HEK293 (cell line): Measurements from ENCODE around the gene RRP9.

Experiments used
- CTCF ChIA-PET: fragments of 350-600 bp; formaldehyde crosslinking; extraction: SDS; loops from one replicate; lab custom pipeline; 2021; ENCODE audit warnings: antibody characterized with exemption; lab: Yijun Ruan, JAX
- POLR2A ChIA-PET: fragments of 300-600 bp; formaldehyde crosslinking; extraction: SDS; loops from one replicate; lab custom pipeline; 2020; ENCODE audit warnings: antibody characterized with exemption, inconsistent platforms; lab: Yijun Ruan, JAX
- H3K27ac ChIP-seq: fragments of 200-500 bp; sonication (Bioruptor generic); 2 replicates; pipeline ENCODE4 v1.5.1; 2014; ENCODE audit warnings: low read depth, low read length, control low read depth, inconsistent platforms; ENCODE audit errors: extremely low read depth
- H3K36me3 ChIP-seq, 2 experiments: fragments of 200-500 bp in 1 of 2; sonication (Bioruptor generic) in 1 of 2; 1 replicate in 1 of 2; 2 replicates in 1 of 2; pipeline ENCODE4 v1.5.1; 2014 to 2017; ENCODE audit warnings: inconsistent platforms in 2 of 2, low read length in 2 of 2; ENCODE audit not compliant: control insufficient read depth in 2 of 2, insufficient read depth in 1 of 2
- H3K4me1 ChIP-seq: fragments of 200-500 bp; sonication (Bioruptor generic); 2 replicates; pipeline ENCODE4 v1.5.1; 2014; ENCODE audit warnings: mild to moderate bottlenecking, low read length, inconsistent platforms; ENCODE audit not compliant: control insufficient read depth, insufficient read depth
- H3K4me3 ChIP-seq: 2 replicates; pipeline ENCODE4 v1.5.1; 2011; ENCODE audit warnings: low read depth, mild to moderate bottlenecking, control low read depth, low read length, moderate library complexity
- H3K9me3 ChIP-seq: fragments of 200-500 bp; sonication (Bioruptor generic); 2 replicates; pipeline ENCODE4 v1.5.1; 2014; ENCODE audit warnings: low read depth, low read length, inconsistent platforms; ENCODE audit not compliant: control insufficient read depth, insufficient read depth
- AEBP2 ChIP-seq: fragments of 450-650 bp; formaldehyde crosslinking; IDR thresholded peaks from 2 replicates; pipeline ENCODE4 v1.5.1; 2016; ENCODE audit warnings: missing biosample characterization, missing genetic modification characterization, borderline replicate concordance
- GLIS1 ChIP-seq: fragments of 450-650 bp; formaldehyde crosslinking; IDR thresholded peaks from 2 replicates; pipeline ENCODE4 v1.5.1; 2016; ENCODE audit warnings: missing biosample characterization, missing genetic modification characterization
- PRDM10 ChIP-seq: fragments of 450-650 bp; formaldehyde crosslinking; IDR thresholded peaks from 2 replicates; pipeline ENCODE4 v1.5.1; 2016; ENCODE audit warnings: missing biosample characterization, missing genetic modification characterization
- PRDM4 ChIP-seq: fragments of 450-650 bp; formaldehyde crosslinking; IDR thresholded peaks from 2 replicates; pipeline ENCODE4 v1.5.1; 2017; ENCODE audit warnings: missing biosample characterization, missing genetic modification characterization
- SALL2 ChIP-seq: fragments of 450-650 bp; formaldehyde crosslinking; IDR thresholded peaks from 2 replicates; pipeline ENCODE4 v1.5.0; 2017; ENCODE audit warnings: missing biosample characterization, mild to moderate bottlenecking, missing genetic modification characterization, borderline replicate concordance
- SETDB1 ChIP-seq: IDR thresholded peaks from one replicate; pipeline ENCODE4 v1.6.1; 2017; ENCODE audit warnings: mild to moderate bottlenecking, low read length, moderate library complexity, mixed read lengths; ENCODE audit not compliant: insufficient read length
- ZBTB17 ChIP-seq: fragments of 450-650 bp; formaldehyde crosslinking; IDR thresholded peaks from 2 replicates; pipeline ENCODE4 v1.5.1; 2016; ENCODE audit warnings: missing biosample characterization, missing genetic modification characterization
- ZNF133 ChIP-seq: fragments of 450-650 bp; formaldehyde crosslinking; IDR thresholded peaks from 2 replicates; pipeline ENCODE4 v1.5.1; 2016; ENCODE audit warnings: missing biosample characterization, missing genetic modification characterization
- ZNF341 ChIP-seq: fragments of 450-650 bp; formaldehyde crosslinking; IDR thresholded peaks from 2 replicates; pipeline ENCODE4; 2016; ENCODE audit warnings: low read depth, missing biosample characterization, missing genetic modification characterization
- ZNF48 ChIP-seq: fragments of 450-650 bp; formaldehyde crosslinking; IDR thresholded peaks from 2 replicates; pipeline ENCODE4 v1.5.1; 2016; ENCODE audit warnings: missing biosample characterization, missing genetic modification characterization
- ZNF529 ChIP-seq: fragments of 450-650 bp; formaldehyde crosslinking; IDR thresholded peaks from 2 replicates; pipeline ENCODE4 v1.5.1; 2017; ENCODE audit warnings: missing genetic modification characterization, missing biosample characterization; ENCODE audit not compliant: insufficient replicate concordance
- ZNF837 ChIP-seq: fragments of 450-650 bp; formaldehyde crosslinking; IDR thresholded peaks from 2 replicates; pipeline ENCODE4 v1.5.1; 2016; ENCODE audit warnings: missing biosample characterization, missing genetic modification characterization
- ZSCAN16 ChIP-seq: fragments of 450-650 bp; formaldehyde crosslinking; IDR thresholded peaks from 2 replicates; pipeline ENCODE4 v1.5.1; 2016; ENCODE audit warnings: missing biosample characterization, missing genetic modification characterization

The RRP9 gene

GRCh38 chr3:51962854-51963530 is 21.3 kb upstream of the RRP9 start:
- POLR2A ChIA-PET, result no interaction called here
- TF ChIP-seq PRDM10, result no peak
- TF ChIP-seq ZNF529 (tag by site-specific recombination), result no peak
- no peak for TF ChIP-seq ZSCAN16
- peak; percentile 55; the same call in 1 of the 2 replicates for TF ChIP-seq ZBTB17 (tag by site-specific recombination)
- TF ChIP-seq, all 188 proteins: peak for 1
- CTCF ChIA-PET, result interaction anchor here (0.7 to 2.4 kb wide), 3 partner anchors 11 to 141 kb away, joined by 5 to 12 read pairs (median 8); partner anchors contain the start of genes ABHD14A, ABHD14B, PARP3 and RRP9
- no peak overlapping the region for H3K27ac ChIP-seq
- peaks cover 0 to 25% of the 10 kb centered on the region in 2 experiments; a peak in 1 of 3 replicates for H3K36me3 ChIP-seq
- H3K9me3 ChIP-seq, result no peaks in the 10 kb centered on the region
- H3K4me1 ChIP-seq, result 0 out of 2 replicates have a peak, but pooled peaks cover under 1% of the 10 kb centered on the region
- no peak overlapping the region for H3K4me3 ChIP-seq

- Histone ChIP-seq H3K9me3 (no peaks in the 10 kb centered on the region), H3K27ac (no peak overlapping the region), H3K4me3 (no peak overlapping the region), H3K4me1 (no peaks in the 10 kb centered on the region), H3K36me3 (peaks cover 0 to 34% of the 10 kb centered on the region in 2 experiments; a peak in 1 of 3 replicates)
- no peak for TF ChIP-seq AEBP2 (tag by site-specific recombination)
- no peak for TF ChIP-seq ZNF133 (tag by site-specific recombination)
- TF ChIP-seq PRDM4 (tag by site-specific recombination), result no peak
- TF ChIP-seq SALL2, result no peak
- peak; percentile 91 for TF ChIP-seq ZNF341 (tag by site-specific recombination)
- no peak for TF ChIP-seq SETDB1
- no peak for TF ChIP-seq ZNF837
- 0 out of 2 replicates have a peak, but pooled peaks have one; percentile 34 for TF ChIP-seq GLIS1 (tag by site-specific recombination)
- TF ChIP-seq ZNF48 (tag by site-specific recombination), result no peak
- ChIA-PET CTCF (interaction anchor here (0.7 to 2.4 kb wide), 2 partner anchors 20 to 140 kb away, joined by 5 to 8 read pairs; partner anchors contain the start of genes PARP3 and RRP9), POLR2A (no interaction called here)
These were observed 20.2 kb upstream of the RRP9 start for GRCh38 chr3:51961602-51962569.
